COLO829 (cell line): ENCODE data around the gene ANKRD18A.

Experiments
- DNase-seq: peaks from one replicate; pipeline ENCODE4 v3.0.0; 2012; ENCODE audit warnings: low spot score

Gene ANKRD18A

DNA sequence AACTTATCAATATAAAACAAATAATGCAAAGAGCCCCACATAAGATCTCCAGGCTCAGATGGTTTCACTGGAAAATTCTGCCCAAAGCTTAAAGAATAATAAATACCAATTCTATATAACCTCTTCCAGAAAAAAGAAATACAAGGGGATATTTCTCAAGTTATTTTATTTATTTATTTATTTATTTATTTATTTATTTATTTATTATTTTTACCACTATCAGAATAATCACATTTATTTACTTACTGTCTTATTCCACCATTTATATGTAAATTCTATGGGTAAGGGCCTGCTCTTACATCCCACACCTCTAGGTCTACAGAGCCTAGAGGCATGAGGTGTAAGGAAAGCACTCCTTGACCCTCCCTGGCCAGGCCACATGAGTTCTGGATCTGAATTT lies 91.1 kb downstream of the ANKRD18A start:
- DNase-seq, result no peak

DNA sequence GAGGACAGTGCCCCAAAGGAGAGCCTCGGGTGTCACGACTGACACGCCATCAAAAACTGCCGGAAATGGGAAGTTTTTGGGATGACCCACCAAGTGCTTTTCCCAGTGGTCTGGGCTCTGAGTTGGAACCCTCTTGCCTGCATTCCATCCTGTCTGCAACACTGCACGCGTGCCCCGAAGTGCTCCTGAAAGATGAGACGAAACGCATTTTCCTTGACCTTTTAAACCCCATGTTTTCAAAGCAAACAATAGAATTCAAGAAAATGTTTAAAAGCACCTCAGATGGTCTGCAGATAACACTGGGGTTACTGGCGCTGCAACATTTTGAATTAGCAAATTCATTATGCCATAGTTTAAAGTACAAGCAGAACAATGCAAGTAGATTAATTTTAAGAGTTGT lies 92.9 kb downstream of the ANKRD18A start:
- no peak for DNase-seq

DNA sequence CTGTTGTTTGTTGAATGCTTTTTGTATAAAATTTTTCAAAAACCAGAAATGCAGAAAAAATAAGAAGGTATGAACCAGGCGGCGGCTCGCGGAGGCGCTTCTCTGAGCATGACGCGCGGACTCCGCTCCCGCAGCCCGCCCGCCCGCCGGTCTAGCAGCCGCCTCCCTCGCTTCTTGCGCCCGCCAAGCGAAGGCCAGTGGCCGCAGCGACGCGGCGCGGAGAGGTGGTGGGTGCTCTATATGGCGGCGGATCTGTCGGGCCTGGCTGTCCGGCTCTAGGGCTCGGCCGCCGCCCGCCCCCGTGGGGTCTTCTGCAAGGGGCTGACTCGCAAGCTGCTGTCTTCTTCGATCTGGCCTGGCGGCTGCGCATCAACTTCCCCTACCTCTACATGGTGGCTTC lies 93.8 kb downstream of the ANKRD18A start:
- no peak for DNase-seq

- no peak for DNase-seq
Measured at GRCh38 chr9:38523121-38523520, 97.3 kb downstream of the ANKRD18A start.

DNA sequence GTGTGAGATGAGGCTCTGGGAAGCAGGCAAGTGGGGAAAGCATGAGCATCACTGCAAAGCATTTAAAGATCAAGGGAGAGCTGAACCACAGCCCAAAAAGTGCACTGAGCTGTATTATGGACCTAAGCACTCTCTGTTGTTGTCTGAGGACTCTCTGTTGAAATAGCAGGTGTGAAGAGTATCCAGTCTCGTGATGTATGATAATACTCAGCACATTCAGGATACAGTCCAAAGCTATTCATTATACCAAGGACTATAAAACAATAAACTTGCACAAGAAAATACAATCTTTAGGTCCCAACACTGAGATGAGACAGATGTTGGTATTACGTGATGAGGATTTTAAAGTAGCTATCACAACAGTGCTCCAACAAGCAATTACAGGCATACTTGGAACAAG lies 98.6 kb downstream of the ANKRD18A start:
- DNase-seq, result no peak
